CD4-positive, alpha-beta T cell treated with Interleukin-2 at 100 ng/mL for 4 hours (primary cell): ENCODE results near the gene KRTAP5-7.
"Not testable (repeated sequence)": the region's sequence is repeated elsewhere in the genome, so short reads cannot be mapped to it uniquely, and the experiment has no call there.

Experiments used
- DNase-seq: peaks from one replicate; pipeline ENCODE4 v3.0.0-alpha.2; 2020; ENCODE audit warnings: low spot score

Gene KRTAP5-7

DNA sequence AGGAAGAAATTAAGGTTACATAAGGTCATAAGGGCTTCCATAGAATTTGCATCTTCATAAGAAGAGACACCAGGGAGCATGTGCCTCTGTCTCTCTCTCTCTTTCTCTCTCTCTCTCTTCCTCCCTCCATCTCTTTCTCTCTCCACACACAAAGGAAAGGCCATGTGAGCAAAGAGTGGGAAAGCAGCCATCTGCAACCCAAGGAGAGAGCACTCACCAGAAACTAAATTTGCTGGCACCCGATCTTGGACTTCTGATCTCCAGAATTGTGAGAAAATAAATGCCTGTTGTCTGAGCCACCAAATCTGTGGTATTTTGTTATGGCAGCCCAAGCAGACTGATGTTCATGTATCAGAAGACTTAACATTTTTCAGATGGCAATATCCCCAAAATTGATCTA is 31.9 kb downstream of the KRTAP5-7 start:
- no peak for DNase-seq

DNA sequence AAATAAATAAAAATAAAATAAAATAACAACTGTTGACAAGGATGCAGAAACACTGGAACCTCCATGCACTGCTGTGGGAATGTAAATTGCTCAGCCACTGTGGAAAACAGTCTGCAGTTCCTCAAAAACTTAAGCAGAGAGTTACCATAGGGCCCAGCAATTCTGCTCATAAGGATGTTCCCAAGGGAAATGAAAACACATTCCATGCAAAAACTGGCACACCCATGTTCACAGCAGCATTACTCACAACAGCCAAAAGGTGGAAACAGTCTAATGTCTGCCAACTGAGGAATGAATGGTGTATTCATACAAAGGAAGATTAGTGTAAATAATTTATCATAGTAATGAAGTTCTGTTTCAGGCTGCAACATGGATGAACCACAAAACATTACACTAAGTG is 35.1 kb downstream of the KRTAP5-7 start:
- DNase-seq = no peak

DNA sequence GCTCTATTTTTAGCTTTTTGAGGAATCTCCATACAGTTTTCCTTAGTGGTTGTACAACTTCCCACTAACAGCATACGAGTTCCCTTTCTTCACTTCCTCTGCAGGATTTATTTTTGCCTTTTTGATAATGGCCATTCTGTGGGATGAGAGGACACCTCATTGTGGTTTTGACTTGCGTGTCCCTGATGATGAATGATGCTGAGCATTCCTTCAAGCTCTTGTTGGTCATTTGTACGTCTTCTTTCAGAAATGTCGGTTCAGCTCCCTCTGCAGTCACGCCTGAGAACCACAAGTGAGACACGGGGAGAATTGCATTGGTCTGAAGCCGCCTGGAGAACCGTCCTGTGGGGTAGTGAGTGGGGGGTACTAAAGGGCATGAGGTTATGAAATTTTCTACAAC is 36.3 kb downstream of the KRTAP5-7 start:
- DNase-seq = no peak

DNA sequence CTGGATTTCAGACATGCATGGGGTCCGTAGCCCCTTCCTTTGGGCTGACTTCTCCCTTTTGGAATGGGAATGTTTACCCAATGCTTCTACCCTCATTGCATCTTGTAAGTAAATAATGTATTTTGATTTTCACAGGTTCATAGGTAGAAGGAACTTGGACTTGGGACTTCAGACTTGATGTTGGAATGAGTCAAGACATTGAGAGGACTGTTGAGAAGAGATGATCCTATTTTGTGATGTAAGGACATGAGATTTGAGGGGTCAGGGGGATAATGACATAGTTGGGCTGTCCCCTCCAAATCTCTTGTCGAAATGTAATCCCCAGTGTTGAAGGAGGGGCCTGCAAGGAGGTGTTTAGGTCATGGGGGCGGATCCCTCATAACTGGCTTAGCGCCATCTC is 37.4 kb downstream of the KRTAP5-7 start:
- DNase-seq = no peak

DNA sequence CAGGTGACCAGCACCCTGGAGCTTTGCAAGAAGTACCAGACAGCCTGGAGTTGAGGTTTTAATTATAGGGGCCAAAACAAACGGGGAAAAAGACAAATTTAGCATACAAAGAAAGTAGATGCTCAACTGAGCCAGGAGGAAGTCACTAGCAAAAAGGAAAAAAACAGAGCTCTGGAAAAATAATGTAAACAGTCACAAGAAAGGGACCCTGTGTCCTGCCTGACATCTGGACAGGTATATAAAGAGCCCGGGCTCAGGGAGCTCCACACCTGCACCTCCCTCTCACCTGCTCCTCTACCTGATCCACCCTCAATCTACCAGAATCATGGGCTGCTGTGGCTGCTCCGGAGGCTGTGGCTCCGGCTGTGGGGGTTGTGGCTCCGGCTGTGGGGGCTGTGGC is 38.2 kb downstream of the KRTAP5-7 start, which contains the start of gene KRTAP5-10:
Gene KRTAP5-10, plus strand, starts transcription at position 301 of the 400 bp plus-strand sequence. Its CDS starts 25 bp downstream, at position 326.
- no peak for DNase-seq

DNA sequence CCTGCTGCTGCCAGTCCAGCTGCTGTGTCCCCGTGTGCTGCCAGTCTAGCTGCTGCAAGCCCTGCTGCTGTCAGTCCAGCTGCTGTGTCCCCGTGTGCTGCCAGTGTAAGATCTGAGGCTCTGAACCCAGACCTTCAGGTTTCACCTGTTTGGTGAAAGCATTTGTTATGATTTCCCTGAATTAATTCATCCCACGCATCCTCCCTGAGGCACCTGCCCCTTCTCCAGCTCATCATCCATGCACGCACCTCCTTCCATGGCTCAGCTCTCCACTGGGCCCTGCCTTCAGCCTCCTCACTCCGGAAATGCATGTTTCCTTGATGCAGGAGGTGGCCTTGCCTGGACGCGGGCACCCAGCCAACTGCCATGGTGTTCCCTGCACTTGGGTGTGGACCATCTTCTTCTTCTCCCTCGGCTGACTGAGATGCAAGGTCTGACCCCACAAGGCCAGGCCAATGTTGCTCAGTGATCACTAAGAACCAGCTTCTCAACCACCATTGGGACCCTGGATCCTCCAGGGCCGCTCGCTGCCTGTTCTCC is 39.1 kb downstream of the KRTAP5-7 start:
- DNase-seq = no peak

DNA sequence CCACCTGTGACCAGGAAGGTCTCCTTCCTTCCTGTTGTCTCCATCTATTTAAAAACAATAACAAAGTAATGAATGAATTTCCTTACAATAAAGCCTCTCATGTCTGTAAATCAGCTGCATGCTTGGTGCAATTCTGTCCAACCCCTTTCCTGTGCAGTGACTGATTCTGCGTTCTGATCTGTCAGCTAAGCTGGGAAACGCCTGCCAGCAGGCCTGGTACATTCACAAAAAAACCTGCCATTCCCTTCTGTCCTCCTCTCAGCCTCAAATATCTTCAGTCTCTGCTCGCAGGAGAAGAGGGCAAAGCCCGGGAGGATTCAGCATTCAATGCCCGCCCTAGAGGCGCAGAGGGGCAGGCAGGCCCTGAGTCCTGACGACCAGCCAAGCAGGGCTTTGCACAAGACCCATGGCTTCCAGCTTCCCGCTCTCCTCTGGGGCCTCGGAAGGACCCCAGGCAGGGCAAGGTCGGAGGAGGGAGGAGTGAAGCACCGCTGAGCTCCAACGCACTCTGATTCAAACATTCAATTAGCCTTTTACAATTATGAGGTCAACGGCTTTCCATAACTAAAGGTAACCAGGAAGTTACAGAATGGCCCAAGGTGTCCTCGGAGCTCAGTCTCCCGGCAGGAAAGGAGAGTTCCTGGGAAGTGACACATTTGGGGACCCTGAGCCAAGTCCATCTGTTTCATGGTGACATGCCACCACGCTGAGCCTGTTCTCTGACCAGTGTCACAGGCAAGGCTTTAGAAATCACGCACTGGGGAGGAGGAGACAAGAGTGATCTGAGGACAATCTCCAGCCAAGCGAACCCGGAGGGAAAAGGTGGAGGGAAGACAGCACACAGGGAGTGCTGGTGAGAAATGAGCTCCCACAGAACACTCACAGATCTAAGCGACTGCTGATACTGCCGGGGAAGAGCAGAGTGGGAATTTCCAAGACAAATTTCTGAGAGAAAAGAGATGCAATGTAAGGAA is 39.8 kb downstream of the KRTAP5-7 start:
- DNase-seq = not testable (repeated sequence)

DNA sequence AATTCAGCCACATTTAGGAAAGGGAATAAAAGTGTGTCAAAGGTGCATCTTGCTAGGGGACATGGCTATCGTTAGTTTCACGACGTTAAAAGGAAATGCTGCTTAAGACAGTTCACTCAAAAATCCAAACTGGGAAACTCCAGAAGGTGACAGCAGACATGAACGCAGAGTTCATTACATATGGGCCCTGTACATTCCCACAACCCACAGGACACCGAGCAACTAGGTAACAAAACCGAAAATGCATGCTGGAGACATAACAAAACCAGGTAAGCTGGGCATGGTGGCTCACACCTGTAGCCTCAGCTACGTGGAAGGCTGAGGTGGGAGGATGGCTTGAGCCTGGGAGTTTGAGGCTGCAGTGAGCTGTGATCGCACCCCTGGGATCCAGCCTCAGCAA is 40.6 kb downstream of the KRTAP5-7 start:
- DNase-seq = not testable (repeated sequence)

DNA sequence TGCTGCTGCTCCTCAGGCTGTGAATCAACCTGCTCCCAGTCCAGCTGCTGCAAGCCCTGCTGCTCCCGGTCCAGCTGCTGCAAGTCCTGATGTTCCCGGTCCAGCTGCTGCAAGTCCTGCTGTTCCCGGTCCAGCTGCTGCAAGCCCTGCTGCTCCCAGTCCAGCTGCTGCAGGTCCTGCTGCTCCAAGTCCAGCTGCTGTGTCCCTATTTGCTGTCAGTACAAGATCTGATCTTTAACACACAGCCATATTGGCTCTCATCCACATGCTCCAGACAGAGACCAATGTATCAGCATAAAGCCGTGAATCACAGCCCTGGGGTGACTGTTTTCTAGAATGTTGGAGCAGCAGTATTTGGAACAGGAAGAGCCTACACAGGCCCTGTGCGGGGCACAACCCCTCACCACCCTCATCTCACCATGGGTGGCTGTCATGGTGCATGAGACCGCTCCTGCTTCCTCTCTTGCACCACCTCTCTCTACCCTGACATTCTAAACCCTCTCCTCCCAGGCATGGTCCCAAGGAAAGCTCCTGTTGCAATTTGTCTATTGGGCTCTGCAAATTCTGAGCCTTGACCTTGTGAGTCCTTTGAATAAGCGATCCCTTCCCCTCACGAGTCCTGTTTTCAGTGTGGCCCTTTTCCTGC is 41.8 kb downstream of the KRTAP5-7 start:
- DNase-seq = no peak

DNA sequence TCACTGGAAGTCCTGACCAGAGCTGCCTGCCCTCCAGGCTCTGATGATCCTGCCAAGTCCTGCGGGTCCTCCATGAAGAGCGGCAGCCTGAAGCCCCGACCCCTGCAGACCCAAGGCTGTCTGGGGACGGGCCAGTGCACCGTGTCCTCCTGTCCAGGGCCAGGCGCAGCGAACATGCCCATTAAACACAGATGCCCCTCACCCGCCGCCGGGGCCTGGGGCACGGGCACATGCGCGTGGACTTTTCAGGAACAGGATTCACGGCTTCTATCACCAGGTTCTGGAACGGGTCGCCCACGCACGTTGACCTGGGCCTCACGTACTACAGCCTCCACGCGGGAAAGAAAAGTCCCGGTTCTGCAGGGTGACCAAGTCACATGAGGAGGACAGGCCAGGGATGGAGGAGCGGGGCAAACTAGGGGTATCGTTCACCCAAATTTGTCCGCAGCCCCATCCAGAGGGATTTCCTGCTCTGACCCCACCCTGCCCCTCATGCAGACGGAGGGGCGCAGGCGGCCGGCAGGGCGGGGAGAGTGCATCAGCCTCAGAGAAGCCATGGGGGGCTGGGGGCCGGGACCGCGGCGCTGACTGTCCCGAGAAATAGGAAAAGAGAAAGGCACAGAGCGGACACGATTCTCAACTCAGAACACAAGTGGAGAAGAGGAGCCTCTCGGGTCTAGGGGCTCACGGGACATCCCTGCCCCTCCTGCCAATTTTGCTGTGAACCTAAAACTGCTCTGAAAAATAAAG is 44.2 kb downstream of the KRTAP5-7 start:
- not testable (repeated sequence) for DNase-seq

DNA sequence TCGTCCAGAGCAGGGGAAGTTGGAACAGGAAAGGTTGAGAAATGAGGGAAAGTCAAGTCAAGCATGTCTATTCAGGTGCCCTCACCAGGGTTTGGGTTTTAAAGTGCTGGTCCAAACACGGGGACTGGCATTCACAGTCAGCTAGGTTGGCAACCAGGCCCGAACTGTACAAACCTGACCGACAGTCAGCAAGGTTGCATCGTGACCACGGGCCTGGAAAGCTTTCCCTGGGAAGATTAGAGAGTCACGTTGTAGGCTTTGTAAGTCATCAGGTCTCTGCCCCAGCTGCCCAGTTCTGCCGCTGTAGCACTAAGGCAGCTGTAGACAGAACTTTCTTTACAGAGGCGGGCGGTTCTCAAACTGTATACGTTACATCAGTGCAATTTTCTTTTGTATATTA is 45.7 kb downstream of the KRTAP5-7 start:
- DNase-seq = no peak

DNA sequence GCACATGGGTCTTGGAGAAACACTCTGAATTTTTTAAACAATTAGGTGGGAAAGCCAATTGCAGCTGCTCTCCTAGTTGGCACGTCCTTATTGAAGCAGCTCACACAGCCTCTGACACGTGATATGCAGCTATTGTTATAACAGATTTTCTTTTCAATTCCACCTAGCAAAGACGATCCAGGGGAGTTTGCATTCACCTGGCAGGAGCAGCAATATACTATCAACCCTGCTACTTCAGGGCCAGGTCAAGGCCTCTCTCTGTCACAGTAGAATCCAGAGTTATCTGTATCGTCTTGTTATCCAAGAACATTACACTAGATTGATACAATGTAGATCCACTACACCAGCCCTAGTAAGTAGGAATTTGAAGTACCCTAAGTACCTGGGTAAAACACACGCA is 47.4 kb downstream of the KRTAP5-7 start:
- DNase-seq = no peak

DNA sequence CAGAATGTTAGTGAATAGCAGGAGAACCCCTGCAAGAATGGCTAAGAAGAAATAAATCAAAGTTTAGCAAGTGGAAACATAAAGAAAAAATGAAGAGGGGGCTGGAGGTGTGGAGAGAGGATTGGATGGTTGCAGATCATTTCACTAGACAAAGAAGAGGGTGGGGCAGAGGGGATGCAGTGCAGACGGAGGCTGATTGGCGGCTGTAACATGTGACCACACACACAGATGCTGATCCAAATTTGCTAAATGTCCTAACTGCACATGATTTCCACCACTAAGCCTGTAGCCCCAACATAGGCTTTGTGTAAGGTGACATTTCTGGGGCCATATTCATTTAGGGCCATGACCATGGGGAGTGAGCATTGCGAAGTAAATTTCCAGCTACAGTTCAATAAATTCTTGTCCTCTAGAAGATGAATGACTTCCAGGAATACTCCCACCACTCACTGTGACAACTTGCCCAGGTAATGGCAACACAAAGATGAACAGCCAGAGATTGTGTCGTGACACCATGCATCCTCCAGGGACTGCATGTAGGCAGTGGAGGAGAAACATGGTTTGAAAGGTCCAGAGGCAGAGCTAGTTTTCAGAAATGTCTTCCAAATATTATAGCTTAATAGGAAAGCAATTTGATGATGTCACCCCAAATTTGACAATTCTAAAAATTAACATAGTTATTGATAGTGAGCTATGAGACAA is 48.8 kb downstream of the KRTAP5-7 start:
- no peak for DNase-seq

DNA sequence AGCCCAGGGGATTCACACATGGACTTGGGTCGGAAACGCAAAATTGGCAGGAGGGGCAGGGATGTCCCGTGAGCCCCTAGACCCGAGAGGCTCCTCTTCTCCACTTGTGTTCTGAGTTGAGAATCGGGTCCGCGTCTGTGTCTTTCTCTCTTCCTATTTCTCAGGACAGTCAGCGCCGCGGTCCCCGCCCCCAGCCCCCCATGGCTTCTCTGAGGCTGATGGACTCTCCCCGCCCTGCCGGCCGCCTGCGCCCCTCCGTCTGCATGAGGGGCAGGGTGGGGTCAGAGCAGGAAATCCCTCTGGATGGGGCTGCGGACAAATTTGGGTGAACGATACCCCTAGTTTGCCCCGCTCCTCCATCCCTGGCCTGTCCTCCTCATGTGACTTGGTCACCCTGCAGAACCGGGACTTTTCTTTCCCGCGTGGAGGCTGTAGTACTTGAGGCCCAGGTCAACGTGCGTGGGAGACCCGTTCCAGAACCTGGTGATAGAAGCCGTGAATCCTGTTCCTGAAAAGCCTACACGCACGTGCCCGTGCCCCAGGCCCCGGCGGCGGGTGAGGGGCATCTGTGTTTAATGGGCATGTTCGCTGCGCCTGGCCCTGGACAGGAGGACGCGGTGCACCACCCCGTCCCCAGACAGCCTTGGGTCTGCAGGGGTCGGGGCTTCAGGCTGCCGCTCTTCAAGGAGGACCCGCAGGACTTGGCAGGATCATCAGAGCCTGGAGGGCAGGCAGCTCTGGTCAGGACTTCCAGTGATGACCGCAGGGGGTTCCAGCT is 49.8 kb downstream of the KRTAP5-7 start:
- not testable (repeated sequence) for DNase-seq

DNA sequence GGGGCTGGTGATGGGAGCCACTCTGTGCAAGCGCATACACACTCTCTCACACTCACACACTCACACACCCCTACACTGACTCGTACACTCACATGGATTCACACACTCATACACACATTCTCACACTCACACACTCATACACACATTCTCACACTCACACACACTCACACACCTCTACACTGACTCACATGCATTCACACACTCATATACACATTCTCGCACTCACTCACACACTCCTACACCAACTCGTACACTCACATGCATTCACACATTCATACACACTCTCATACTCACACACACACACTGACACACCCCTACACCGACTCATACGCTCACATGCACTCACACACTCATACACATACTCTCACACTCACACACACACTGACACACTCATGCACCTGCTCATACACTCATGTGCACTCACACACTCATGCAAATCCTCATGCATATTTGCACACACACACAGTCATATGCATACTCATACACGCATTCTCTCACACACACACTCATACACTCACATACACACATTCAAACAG is 50.5 kb downstream of the KRTAP5-7 start:
- DNase-seq = no peak
